HFF-Myc (cell line): ENCODE results near the gene NSUN7.

Experiments used
- DNase-seq: peaks from one replicate; pipeline ENCODE4 v3.0.0-alpha.2; 2011; ENCODE audit warnings: low read depth; ENCODE audit errors: extremely low read depth
- H3K4me3 ChIP-seq: replicated peaks from 2 replicates; pipeline ENCODE4 v1.5.1; 2011; ENCODE audit warnings: low read depth, mild to moderate bottlenecking, control low read depth, low read length
- TF ChIP-seq, protein P1 (sequence below): IDR thresholded peaks from 2 replicates; pipeline ENCODE4 v1.5.1; 2012; ENCODE audit warnings: mild to moderate bottlenecking, low read depth, low read length, control low read depth; ENCODE audit errors: missing control alignments

NSUN7 gene

DNA sequence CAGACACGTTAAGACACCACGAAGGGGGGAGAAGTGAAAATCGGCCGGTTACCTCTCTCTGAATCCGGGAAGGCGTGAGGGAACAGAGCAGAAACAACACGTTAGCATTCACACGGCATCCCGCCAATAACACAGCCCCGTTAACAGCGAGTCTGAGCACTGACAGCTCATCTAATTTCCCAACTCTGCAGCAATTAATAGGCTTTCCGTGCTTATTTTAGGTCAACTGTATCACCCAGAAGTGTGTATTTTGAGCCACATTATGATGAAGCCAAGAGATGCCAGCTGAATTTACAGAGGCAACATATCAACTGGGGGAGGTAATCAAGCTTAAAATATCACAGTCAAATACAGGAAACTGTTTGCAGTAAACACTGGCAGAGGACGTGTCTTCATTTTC, 92.6 kb downstream of the NSUN7 start:
- DNase-seq: no peak
- TF ChIP-seq, protein P1, sequence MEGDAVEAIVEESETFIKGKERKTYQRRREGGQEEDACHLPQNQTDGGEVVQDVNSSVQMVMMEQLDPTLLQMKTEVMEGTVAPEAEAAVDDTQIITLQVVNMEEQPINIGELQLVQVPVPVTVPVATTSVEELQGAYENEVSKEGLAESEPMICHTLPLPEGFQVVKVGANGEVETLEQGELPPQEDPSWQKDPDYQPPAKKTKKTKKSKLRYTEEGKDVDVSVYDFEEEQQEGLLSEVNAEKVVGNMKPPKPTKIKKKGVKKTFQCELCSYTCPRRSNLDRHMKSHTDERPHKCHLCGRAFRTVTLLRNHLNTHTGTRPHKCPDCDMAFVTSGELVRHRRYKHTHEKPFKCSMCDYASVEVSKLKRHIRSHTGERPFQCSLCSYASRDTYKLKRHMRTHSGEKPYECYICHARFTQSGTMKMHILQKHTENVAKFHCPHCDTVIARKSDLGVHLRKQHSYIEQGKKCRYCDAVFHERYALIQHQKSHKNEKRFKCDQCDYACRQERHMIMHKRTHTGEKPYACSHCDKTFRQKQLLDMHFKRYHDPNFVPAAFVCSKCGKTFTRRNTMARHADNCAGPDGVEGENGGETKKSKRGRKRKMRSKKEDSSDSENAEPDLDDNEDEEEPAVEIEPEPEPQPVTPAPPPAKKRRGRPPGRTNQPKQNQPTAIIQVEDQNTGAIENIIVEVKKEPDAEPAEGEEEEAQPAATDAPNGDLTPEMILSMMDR: no peak
- H3K4me3 ChIP-seq: no peak overlapping the region

DNA sequence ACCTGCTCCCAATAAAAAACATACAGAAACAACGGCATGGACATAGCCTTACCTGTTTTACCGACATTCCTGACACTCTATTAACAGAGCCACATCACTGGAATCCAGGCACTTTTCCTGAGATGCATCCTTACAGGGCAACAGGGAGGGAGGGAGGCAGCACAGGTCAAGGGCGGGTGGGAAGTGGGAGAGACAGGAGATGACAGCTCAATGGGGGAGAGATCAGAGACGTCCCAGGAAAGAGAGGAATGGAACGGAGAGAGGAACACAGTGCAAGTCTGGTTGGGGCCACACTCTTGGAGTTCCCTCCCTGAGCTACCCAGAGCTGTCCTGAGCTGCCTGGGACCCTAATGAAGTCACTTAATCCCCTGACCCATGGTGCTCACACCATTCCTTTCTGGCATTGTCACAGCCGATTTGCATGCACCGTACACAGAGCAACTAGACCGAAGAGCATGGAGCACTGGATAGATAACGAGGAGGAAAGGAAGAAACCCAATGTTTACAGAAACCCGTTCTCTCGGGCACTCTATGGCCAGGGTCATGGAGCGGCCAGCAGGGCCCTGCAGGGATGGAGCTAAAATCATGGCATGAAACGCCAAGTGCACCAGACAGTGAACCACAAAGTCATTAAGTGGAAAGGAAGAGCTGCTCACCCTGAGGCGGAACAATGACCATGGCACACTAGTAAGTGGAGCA, 93.1 kb downstream of the NSUN7 start:
- TF ChIP-seq, protein P1: no peak
- H3K4me3 ChIP-seq: no peak overlapping the region
- DNase-seq: no peak

DNA sequence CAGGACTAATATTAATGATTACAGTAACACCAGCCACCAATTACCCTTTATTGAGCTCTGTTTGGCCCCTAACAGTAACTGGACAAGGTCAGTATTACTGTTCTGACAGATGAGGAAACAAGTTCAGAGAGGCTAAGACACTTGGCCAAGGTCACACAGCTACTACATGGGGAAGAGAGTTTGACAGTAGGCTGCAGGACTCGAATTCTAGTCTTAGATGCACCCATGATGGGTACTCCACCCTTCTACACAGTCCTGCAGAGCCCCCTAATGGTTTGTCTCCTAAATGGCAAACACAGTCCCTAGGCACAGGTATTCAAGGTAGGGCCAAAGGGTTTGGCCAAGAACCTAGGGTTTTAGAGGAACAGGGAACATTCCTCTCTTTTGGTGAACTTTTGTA, 93.9 kb downstream of the NSUN7 start:
- DNase-seq: no peak
- no peak overlapping the region for H3K4me3 ChIP-seq
- TF ChIP-seq, protein P1: peak; percentile 18

DNA sequence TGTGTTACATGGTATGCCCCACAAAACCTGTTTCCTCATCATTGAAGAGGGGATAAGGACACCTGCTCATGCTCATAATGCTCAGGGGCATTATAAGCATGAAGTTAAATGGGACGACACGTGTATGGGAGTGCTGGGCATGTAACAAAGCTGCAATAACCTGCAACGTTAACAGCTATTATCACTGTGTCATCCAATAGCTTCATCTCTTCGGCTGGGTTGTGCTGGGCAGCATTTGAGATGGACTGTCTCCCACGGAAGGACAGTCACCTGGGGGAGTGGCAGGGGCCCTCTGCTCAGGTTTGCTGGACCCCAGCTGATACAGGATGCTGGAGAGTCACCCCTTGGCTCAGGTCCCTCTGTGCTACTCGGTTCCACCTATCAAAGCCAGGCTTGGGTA, 94.5 kb downstream of the NSUN7 start:
- TF ChIP-seq, protein P1: no peak
- no peak for DNase-seq
- H3K4me3 ChIP-seq: no peak overlapping the region

DNA sequence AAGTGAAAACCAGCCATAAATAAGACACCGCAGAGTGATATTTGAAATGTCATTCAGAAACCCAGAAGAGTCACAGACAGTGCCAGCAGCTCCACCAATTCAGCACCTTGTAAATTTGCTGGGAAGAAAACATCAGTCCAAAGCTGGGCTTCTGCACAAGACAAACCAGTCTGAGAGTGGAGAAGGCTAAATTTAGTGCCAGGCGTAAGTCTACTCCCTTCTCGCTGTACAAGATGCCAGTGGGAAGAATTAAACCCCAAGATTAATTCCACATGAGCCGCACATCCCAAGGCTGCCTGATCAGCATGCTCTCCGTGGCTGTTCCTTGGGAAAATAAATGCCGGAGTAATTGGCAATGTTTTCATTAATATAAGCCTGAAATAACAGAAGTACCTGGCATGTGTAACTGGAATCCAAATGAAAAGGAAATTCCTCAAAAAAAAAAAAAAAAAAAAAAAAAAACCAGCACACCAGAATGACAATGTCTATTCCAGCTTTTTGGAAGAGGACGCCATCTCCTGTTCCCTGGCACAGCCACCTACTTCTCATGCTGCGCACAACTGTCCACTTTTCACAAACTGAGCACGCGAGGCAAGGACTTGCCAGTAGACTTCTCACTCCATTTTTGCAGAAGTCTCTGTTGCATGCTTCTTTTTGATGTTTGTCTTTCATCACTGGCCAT, 95.5 kb downstream of the NSUN7 start:
- TF ChIP-seq, protein P1: no peak
- no peak overlapping the region for H3K4me3 ChIP-seq
- DNase-seq: no peak

DNA sequence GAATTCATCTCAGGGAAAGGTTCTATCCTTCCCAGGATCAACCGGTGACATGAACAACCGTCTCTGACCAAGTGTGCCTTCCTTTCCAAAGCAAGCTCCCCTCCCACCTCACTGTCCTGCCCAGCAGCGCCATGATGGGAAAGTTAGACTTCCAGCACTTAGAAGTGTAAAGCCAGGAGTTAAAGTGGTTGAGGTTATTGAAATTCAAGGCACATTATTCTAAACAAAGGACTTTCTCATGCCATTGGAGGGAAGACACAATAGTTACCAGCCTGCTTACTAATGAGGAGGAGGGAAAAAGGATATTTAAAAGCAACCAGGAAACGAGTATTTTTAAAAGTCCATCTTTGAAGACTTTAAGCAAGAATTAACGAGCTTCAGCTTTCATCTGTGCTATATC, 96.8 kb downstream of the NSUN7 start:
- H3K4me3 ChIP-seq: no peak overlapping the region
- TF ChIP-seq, protein P1: no peak
- DNase-seq: no peak
